ENCODE results near the gene PKN1.

PKN1 gene

DNA sequence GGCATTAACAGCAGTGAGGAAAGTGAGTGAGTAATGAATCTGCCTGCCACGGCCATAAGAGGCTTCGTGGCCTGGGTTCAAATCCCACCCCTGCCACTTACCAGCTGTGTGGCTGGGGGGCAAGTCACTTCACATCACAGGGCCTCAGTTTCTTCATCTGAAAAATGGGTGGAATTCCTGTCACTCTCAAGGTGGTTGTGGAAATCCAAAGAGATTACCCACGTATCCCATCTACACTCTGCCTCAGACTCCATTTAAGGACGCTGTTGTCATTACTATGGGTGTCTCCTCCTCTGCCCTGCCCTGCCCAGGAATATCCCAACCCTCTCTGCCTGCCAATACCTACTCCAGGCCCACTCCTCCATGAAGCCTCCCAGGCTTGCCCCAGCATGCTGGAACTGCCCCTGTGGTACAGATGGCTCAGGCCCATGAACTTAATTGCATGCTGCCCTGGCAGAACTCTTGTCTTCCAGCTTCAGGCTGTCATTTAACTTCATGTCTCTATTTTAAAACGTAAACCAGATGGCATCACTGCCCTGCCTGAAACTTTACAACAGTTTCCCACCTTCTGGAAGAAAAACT, 59.7 kb downstream of the PKN1 start:
- H3K27me3 ChIP-seq (ENCODE audit: insufficient read depth, poor library complexity, severe bottlenecking) = no peaks in the 10 kb centered on the region
- H3K4me3 ChIP-seq (replicated peaks; ENCODE audit: insufficient read depth, low read length) = no peak overlapping the region
- no peak for DNase-seq (ENCODE audit: low read depth in 1 of 2, low spot score in 1 of 2)
- H3K27ac ChIP-seq (replicated peaks) = no peak overlapping the region
- TF ChIP-seq POLR2AphosphoS5 (IDR thresholded peaks at IDR 0.05; ENCODE audit: low read depth) (no peak), SPI1 (IDR thresholded peaks at IDR 0.05; ENCODE audit: borderline replicate concordance, low read depth) (no peak), GABPA (IDR thresholded peaks at IDR 0.05; ENCODE audit: low read depth) (no peak)
- TF ChIP-seq, protein P1, sequence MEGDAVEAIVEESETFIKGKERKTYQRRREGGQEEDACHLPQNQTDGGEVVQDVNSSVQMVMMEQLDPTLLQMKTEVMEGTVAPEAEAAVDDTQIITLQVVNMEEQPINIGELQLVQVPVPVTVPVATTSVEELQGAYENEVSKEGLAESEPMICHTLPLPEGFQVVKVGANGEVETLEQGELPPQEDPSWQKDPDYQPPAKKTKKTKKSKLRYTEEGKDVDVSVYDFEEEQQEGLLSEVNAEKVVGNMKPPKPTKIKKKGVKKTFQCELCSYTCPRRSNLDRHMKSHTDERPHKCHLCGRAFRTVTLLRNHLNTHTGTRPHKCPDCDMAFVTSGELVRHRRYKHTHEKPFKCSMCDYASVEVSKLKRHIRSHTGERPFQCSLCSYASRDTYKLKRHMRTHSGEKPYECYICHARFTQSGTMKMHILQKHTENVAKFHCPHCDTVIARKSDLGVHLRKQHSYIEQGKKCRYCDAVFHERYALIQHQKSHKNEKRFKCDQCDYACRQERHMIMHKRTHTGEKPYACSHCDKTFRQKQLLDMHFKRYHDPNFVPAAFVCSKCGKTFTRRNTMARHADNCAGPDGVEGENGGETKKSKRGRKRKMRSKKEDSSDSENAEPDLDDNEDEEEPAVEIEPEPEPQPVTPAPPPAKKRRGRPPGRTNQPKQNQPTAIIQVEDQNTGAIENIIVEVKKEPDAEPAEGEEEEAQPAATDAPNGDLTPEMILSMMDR (IDR thresholded peaks at IDR 0.05; ENCODE audit: insufficient read depth, low read length) = no peak

DNA sequence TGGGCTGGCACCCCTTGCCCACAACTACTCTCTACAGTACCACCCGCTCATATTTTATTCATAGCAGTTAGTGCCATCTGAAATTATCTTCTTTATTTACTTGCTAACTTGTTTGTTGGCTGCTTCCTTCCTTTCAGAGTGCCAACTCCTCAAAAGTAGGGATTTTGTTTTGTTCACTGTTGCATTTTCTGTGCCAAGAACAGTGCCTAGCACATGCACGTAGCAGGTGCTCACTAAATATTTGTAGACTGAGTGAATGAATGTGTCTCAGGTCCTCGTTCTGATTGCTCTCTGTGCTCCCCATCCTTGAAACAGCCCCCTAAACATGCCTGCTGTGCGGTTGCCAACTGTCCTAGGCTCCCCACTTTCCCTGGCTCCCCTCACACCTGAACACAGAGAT, 61.3 kb downstream of the PKN1 start:
- DNase-seq (ENCODE audit: low read depth in 1 of 2, low spot score in 1 of 2) = no peak
- Histone ChIP-seq H3K27ac (replicated peaks) (no peak overlapping the region), H3K27me3 (ENCODE audit: insufficient read depth, poor library complexity, severe bottlenecking) (no peaks in the 10 kb centered on the region), H3K4me3 (replicated peaks; ENCODE audit: insufficient read depth, low read length) (no peak overlapping the region)
- TF ChIP-seq, protein P2, sequence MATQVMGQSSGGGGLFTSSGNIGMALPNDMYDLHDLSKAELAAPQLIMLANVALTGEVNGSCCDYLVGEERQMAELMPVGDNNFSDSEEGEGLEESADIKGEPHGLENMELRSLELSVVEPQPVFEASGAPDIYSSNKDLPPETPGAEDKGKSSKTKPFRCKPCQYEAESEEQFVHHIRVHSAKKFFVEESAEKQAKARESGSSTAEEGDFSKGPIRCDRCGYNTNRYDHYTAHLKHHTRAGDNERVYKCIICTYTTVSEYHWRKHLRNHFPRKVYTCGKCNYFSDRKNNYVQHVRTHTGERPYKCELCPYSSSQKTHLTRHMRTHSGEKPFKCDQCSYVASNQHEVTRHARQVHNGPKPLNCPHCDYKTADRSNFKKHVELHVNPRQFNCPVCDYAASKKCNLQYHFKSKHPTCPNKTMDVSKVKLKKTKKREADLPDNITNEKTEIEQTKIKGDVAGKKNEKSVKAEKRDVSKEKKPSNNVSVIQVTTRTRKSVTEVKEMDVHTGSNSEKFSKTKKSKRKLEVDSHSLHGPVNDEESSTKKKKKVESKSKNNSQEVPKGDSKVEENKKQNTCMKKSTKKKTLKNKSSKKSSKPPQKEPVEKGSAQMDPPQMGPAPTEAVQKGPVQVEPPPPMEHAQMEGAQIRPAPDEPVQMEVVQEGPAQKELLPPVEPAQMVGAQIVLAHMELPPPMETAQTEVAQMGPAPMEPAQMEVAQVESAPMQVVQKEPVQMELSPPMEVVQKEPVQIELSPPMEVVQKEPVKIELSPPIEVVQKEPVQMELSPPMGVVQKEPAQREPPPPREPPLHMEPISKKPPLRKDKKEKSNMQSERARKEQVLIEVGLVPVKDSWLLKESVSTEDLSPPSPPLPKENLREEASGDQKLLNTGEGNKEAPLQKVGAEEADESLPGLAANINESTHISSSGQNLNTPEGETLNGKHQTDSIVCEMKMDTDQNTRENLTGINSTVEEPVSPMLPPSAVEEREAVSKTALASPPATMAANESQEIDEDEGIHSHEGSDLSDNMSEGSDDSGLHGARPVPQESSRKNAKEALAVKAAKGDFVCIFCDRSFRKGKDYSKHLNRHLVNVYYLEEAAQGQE (IDR thresholded peaks at IDR 0.05; ENCODE audit: insufficient replicate concordance, low read depth) = no peak
- TF ChIP-seq, protein P1 (IDR thresholded peaks at IDR 0.05; ENCODE audit: insufficient read depth, low read length) = no peak
- TF ChIP-seq SPI1 (IDR thresholded peaks at IDR 0.05; ENCODE audit: borderline replicate concordance, low read depth) (no peak), GABPA (IDR thresholded peaks at IDR 0.05; ENCODE audit: low read depth) (no peak), POLR2AphosphoS5 (IDR thresholded peaks at IDR 0.05; ENCODE audit: low read depth) (no peak)

DNA sequence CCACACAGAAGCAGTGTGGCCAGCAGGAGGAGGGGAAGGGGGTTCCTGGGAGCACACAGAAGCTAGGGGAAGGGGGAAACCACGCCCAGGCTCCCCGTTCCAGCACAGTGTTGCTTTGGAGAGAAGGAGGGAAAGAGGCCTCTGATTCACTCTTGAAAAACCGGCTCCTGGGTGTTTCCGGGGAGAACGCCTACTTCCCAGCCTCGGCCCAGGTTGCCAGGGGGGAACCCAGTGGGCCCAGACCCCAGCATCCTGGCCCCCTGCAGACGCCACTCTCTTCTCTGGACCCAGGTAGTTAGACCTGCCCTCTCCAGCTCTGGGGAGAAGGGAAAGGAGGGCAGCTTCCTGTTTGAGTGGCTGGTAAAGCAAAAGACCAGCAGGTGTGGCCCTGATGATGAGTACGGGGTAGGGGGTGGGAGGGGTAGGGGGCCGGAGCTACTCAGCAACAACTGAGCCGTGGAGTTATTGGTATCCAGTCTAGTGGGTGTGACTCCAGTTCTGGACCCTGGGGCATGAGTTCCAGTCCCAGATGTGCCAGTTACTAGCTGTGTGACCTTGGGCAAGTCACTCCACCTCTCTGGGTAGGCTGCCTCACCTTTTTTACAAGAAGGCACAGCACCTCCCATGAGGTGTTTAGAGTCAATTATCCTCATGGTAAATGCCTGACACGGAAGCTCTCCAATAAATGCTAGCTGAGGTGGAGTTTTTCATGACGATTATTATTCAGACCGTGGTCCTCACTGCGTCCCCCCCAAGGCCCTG, 62.0 kb downstream of the PKN1 start:
- no peak overlapping the region for H3K27ac ChIP-seq (replicated peaks)
- no peak for DNase-seq (ENCODE audit: low read depth in 1 of 2, low spot score in 1 of 2)

More for the DNA sequence above, 62.0 kb downstream of the PKN1 start:
- H3K4me3 ChIP-seq (replicated peaks; ENCODE audit: insufficient read depth, low read length) = peak overlapping the region; percentile 53
- no peak for TF ChIP-seq GABPA (IDR thresholded peaks at IDR 0.05; ENCODE audit: low read depth)
- no peak for TF ChIP-seq SPI1 (IDR thresholded peaks at IDR 0.05; ENCODE audit: borderline replicate concordance, low read depth)
- TF ChIP-seq, protein P1 (IDR thresholded peaks at IDR 0.05; ENCODE audit: insufficient read depth, low read length) = no peak
- TF ChIP-seq, protein P2 (IDR thresholded peaks at IDR 0.05; ENCODE audit: insufficient replicate concordance, low read depth) = no peak
- no peak for TF ChIP-seq POLR2AphosphoS5 (IDR thresholded peaks at IDR 0.05; ENCODE audit: low read depth)
- H3K27me3 ChIP-seq (ENCODE audit: insufficient read depth, poor library complexity, severe bottlenecking) = no peaks in the 10 kb centered on the region

Measured in HL-60 (cell line).